Endothelial cell of umbilical vein (primary cell): ENCODE results near the gene LGALS7B.

Experiments used
- CTCF ChIP-seq, 2 donors: IDR thresholded peaks; 1 replicate in 1 of 2; 2 replicates in 1 of 2; pipeline ENCODE4 v1.5.1; 2011; ENCODE audit warnings: low read length in 2 of 2, mild to moderate bottlenecking in 2 of 2, moderate library complexity in 2 of 2, control low read depth in 1 of 2, inconsistent platforms in 1 of 2, low read depth in 1 of 2; ENCODE audit not compliant: insufficient read depth in 1 of 2; ENCODE audit errors: extremely low read depth in 1 of 2
- MYC ChIP-seq: IDR thresholded peaks from one replicate; pipeline ENCODE4 v1.6.1; 2011; ENCODE audit warnings: mild to moderate bottlenecking, low read depth, low read length
- POLR2A ChIP-seq: IDR thresholded peaks from 2 replicates; pipeline ENCODE4 v1.6.1; 2012; ENCODE audit warnings: low read depth, mild to moderate bottlenecking, control low read depth, low read length

- TF ChIP-seq CTCF (IDR thresholded peaks at IDR 0.05; ENCODE audit: extremely low read depth in 1 of 2, insufficient read depth in 1 of 2, low read depth in 1 of 2, low read length in 2 of 2) (no peak), MYC (no peak), POLR2A (no peak)
Measured at GRCh38 chr19:38739440-38740256, 49.4 kb upstream of the LGALS7B start.
